ENCODE data around the gene ATG10. TPM values are rescaled to one million over a fixed set of nuclear protein-coding genes. Genes with fewer than 3 reads are reported as not detected.
A peak's percentile ranks its signal among the peaks of the same experiment; 100 is the strongest.

The ATG10 gene
- total RNA-seq, 1 experiment from 2014 or later, result 10.0 TPM

- Mint-ChIP-seq H3K27ac (ENCODE audit: unreplicated experiment) (no peak overlapping the region), H3K27me3 (ENCODE audit: unreplicated experiment) (no peaks in the 10 kb centered on the region), H3K4me3 (ENCODE audit: low read depth, unreplicated experiment) (no peak overlapping the region), H3K4me1 (ENCODE audit: low read depth, unreplicated experiment) (no peaks in the 10 kb centered on the region), H3K36me3 (ENCODE audit: insufficient read depth, unreplicated experiment) (no peaks in the 10 kb centered on the region), H3K9me3 (ENCODE audit: low read depth, unreplicated experiment) (peaks cover 3% of the 10 kb centered on the region)
- intact Hi-C loops (cut with micrococcal nuclease; ENCODE audit: unreplicated experiment), result no loop called here
- no peak for DNase-seq
- CTCF ChIA-PET, result no interaction called here
- no peak for TF ChIP-seq CTCF (IDR thresholded peaks at IDR 0.05; ENCODE audit: unreplicated experiment)
- BruUV-seq (replicated peaks), result no TSS peak
Observed at GRCh38 chr5:82178378-82178777, 206.6 kb downstream of the ATG10 start.

GRCh38 chr5:82182662-82183061 lies 210.8 kb downstream of the ATG10 start:
- H3K27ac Mint-ChIP-seq (ENCODE audit: unreplicated experiment), result no peak overlapping the region
- no peak for TF ChIP-seq CTCF (IDR thresholded peaks at IDR 0.05; ENCODE audit: unreplicated experiment)
- H3K36me3 Mint-ChIP-seq (ENCODE audit: insufficient read depth, unreplicated experiment), result no peaks in the 10 kb centered on the region
- no peaks in the 10 kb centered on the region for H3K27me3 Mint-ChIP-seq (ENCODE audit: unreplicated experiment)
- H3K4me1 Mint-ChIP-seq (ENCODE audit: low read depth, unreplicated experiment), result no peaks in the 10 kb centered on the region
- no TSS peak for BruUV-seq (replicated peaks)
- peaks cover 3% of the 10 kb centered on the region for H3K9me3 Mint-ChIP-seq (ENCODE audit: low read depth, unreplicated experiment)
- no peak overlapping the region for H3K4me3 Mint-ChIP-seq (ENCODE audit: low read depth, unreplicated experiment)
- CTCF ChIA-PET, result no interaction called here
- no peak for DNase-seq
- intact Hi-C loops (cut with micrococcal nuclease; ENCODE audit: unreplicated experiment), result no loop called here

GRCh38 chr5:82183828-82184227 lies 212.0 kb downstream of the ATG10 start:
- H3K27ac Mint-ChIP-seq (ENCODE audit: unreplicated experiment), result no peak overlapping the region
- H3K36me3 Mint-ChIP-seq (ENCODE audit: insufficient read depth, unreplicated experiment), result no peaks in the 10 kb centered on the region
- no peak overlapping the region for H3K4me3 Mint-ChIP-seq (ENCODE audit: low read depth, unreplicated experiment)
- H3K27me3 Mint-ChIP-seq (ENCODE audit: unreplicated experiment), result no peaks in the 10 kb centered on the region
- DNase-seq, result peak; percentile 6
- no TSS peak for BruUV-seq (replicated peaks)
- peaks cover 3% of the 10 kb centered on the region for H3K9me3 Mint-ChIP-seq (ENCODE audit: low read depth, unreplicated experiment)
- no peaks in the 10 kb centered on the region for H3K4me1 Mint-ChIP-seq (ENCODE audit: low read depth, unreplicated experiment)
- intact Hi-C loops (cut with micrococcal nuclease; ENCODE audit: unreplicated experiment), result no loop called here
- no peak for TF ChIP-seq CTCF (IDR thresholded peaks at IDR 0.05; ENCODE audit: unreplicated experiment)
- CTCF ChIA-PET, result interaction anchor here (1.0 kb wide), 1 partner anchor 13 kb away, joined by 3 read pairs; no protein-coding TSS in a partner anchor

- no peak for TF ChIP-seq CTCF (IDR thresholded peaks at IDR 0.05; ENCODE audit: unreplicated experiment)
- no peak for DNase-seq
- no peaks in the 10 kb centered on the region for H3K4me1 Mint-ChIP-seq (ENCODE audit: low read depth, unreplicated experiment)
- intact Hi-C loops (cut with micrococcal nuclease; ENCODE audit: unreplicated experiment), result no loop called here
- H3K27ac Mint-ChIP-seq (ENCODE audit: unreplicated experiment), result no peak overlapping the region
- H3K4me3 Mint-ChIP-seq (ENCODE audit: low read depth, unreplicated experiment), result no peak overlapping the region
- CTCF ChIA-PET, result no interaction called here
- peaks cover 3% of the 10 kb centered on the region for H3K9me3 Mint-ChIP-seq (ENCODE audit: low read depth, unreplicated experiment)
- no peaks in the 10 kb centered on the region for H3K27me3 Mint-ChIP-seq (ENCODE audit: unreplicated experiment)
- BruUV-seq (replicated peaks), result no TSS peak
- no peaks in the 10 kb centered on the region for H3K36me3 Mint-ChIP-seq (ENCODE audit: insufficient read depth, unreplicated experiment)
Observed at GRCh38 chr5:82185851-82186250, 214.0 kb downstream of the ATG10 start.
